HG02571 (cell line): ENCODE measurements around the gene RPL4.
"Not testable (repeated sequence)": the region's sequence is repeated elsewhere in the genome, so short reads cannot be mapped to it uniquely, and the experiment has no call there.

Experiments
- ATAC-seq: cut with Tn5 transposase; IDR thresholded peaks from one replicate; pipeline ENCODE4 v1.9.1; 2021; ENCODE audit warnings: mild to moderate bottlenecking, moderate library complexity; ENCODE audit not compliant: unreplicated experiment

Gene RPL4

DNA sequence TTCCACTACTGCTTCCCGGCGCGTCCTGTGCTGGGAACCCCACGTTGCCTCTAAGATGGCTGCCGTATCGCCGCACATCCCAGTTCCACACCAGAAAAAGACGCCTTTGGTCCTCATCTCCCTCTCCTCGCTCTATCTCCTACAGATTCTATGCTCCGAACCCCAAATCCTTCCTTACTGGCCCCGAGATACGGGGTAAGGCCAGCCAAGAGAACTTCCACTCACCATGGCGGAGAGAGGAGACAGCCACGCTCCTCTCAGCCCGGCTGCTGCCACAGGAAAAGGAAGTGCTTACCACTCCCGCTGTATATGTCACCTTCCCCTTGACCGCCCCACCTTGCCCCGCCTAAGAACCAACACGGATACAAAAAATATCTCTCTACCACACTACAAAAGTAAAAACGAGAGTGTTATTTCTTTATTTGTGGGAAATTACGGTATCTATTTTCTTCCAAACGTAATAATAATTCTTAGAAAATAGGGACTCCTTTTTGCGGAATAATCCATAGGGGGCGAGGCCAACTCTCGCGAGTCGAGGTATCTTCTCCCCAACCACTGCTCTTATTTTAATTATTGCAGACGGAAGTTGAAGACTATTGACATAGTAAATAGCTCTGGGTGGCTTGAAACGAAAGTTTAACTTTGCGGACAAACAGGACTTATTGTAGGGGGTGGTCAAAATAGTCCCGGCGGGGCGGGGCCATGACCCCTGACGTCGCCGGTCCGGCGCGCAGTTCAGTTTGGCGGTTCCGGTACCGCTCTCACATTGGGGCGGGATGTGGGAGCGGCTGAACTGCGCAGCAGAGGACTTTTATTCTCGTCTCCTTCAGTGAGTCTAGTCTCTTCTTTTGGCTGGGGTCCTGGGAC lies at the start of gene RPL4, which contains the start of gene ZWILCH:
TSS of gene RPL4 (minus strand) at position 293 of the 867 bp plus-strand sequence. CDS start at position 228, 65 bp downstream.
TSS of gene ZWILCH (plus strand) at position 764 of the 867 bp plus-strand sequence. CDS start at position 777, 13 bp downstream.
- peak; percentile 80 for ATAC-seq

DNA sequence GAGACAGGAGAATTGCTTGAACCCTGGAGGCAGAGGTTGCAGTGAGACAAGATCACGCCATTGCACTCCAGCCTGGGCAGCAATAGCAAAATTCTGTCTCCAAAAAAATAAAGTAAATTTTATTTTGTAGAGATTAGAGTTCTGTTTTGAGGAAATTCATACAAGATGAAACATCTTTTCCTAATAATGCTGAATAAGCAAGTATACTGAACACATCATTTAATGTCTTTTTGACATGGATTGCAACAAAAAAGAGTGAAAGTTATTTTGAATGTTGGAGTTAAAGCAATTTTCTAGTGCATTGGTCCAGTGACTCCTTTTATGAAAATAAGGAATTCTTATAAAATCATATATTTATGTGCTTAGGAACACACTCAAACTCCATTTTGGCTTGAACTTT lies 40.6 kb upstream of the RPL4 start:
- ATAC-seq = no peak

DNA sequence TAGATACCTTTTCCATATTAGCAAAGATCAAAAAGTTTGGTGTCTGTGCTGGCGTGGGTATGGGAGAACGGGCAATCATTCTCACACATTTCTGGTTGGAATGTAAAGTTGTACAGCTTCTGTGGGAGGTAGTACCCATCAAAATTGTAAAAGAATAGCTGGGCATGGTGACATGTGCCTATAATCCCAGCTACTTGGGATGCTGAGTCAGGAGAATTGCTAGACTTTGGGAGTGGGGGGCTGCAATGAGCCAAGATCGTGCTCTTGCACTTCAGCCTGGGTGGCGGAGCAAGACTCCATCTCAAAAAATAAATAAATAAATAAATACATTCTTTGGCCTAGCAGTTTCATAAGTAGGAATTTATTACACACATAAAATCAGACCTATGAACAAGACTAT lies 38.2 kb upstream of the RPL4 start:
- no peak for ATAC-seq

DNA sequence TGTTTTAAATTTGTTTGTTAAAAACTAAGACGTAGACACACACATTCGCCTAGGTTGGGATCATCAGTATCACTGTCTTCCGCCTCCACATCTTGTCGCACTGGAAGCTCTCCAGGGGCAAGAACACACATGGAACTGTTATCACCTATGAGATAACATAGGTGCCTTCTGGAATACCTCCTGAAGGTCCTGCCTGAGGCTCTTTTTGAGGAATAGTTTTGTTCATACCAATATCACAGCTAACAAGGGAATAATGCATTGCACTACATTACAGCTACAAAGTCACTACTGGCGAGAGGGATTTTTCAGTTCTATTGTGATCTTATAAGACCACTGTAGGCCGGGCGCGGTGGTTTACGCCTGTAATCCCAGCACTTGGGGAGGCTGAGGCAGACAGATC lies 30.4 kb upstream of the RPL4 start:
- ATAC-seq = no peak

DNA sequence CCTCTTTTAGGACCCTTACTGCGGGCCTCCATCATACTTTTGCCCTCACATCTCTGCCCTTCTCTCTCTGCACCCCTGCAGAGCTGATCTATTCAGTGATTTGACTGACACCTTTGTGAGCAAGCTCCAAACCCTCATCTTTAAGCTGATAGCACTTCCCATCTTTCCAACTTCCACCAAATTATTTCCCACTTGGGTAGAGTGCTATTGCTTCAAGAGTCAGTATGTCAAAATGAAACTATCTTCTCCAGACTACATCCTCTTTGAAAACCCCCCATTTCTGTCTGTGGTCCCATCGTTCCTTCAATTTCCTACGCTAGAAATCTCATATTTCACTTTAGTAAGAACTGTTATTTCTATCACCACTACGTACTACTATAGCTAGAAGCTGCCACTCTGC lies 20.2 kb upstream of the RPL4 start:
- ATAC-seq = no peak

DNA sequence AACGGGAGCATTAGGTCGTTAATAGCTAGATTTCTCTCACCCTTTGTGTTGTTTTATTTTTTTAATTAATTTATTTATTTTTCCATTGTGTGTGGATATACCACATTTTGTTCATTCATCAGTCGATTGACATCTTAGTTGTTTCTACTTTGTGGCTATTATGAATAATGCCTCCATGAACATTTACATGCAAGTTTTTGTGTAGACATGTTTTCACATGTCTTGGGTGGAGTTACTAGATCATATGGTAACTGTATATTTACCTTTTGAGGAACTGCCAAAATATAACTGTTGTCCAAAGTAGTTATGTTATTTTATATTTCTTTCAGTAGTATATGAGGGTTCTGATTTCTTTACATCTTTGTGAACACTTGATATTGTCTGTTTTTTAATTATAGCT lies 19.3 kb upstream of the RPL4 start:
- ATAC-seq = no peak

DNA sequence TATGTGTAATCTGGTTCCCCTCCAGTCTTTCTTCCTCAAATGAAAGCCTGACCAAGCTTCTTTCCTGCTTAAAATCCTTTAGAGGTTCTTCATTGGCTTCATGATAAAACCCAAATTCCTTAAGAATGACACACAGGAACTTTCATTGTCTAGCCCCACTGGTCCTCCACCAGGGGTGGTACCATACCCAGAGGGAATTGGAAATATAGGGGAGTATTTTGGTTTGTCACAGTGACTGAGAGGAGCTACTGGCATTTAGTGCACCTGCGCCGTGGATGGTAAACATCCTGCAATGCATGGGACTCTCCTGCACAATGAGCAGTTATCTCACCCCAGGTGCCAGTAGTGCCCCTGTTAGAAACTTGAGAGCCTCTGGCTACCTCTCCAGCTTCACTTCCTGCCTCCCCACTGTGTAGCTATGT lies 11.3 kb upstream of the RPL4 start:
- ATAC-seq = no peak

DNA sequence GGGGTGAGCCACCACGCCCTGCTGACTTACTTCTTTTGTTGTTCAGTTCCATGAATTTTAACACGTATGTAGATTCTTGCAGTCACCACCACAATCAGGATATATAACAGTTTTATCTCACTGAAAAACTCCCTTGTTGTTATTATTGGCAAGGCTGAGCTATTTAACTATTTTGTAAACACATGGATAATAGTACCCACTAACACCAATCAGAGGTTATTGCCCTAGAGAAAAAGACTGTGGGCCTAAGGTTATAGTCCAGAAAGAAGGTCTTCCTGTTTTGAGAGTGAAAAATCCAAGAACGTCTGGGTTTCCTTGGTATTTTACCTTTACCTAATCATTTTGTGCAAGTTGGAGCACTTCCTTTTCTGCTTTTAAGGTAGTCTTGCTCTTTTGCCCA lies 9.9 kb upstream of the RPL4 start:
- no peak for ATAC-seq

DNA sequence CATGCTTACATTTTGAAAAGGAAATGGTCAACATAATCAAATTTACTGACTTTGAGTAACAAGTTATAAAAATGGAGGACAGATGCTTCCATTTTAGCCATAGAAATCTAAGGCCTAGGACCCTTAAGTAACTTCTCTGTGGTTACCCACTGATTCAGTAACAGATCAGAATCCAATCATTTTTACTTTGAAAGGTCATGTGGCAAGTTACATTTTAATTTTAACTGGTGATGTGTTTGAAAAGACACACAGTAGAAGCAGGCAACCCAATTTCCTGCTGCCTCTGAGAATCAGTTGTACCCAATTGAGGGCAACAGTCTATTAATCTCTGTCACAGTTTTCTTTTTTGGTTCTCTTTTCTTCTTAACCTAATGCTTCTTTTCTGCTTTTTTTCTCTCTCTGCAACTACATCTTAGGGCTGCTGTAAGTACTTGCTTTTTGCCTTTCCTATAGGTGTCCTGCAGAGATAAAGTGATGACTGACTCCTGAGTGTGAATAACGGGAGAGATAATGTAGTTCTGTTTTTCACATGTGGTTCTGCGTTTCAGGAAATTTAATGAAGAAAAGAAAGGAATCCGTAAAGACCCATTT lies 3.7 kb upstream of the RPL4 start:
- ATAC-seq = no peak

DNA sequence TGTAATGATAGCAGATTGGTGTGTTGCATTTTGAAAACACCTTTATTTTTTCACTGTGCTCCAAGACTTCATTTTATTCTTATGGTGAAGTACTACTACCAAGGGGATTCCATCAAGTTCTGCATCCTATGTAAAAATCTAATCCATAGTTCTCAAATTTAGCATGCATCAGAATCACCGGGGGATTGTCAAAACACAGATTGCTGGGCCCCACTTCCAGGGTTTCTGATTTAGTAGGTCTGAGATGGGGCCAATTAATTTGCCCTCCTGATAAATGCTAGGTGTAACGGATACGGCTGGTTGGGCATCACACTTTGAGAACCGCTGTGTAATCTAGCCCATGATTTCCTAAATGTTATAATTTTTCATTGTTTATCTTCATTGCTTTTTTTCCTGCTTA lies 1.2 kb upstream of the RPL4 start:
- no peak for ATAC-seq

DNA sequence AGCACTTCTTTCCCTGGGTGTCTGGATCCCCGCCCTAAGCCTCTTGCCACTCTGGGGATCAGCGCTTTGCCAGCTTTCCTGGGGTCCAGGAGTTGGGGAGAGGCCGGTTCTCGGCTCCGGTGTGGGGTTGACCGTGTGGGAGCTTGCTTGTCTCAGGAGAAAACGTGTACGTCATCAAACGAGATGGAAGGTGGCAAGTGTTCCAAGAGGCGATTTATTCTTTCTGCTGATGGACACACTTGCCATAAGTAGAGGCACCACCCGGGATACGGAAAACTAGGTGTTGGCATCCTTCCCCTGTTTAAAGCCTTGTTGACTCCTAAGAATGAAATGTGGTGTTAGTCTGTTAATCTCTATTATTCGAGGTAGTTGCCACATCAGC lies 766 bp upstream of the RPL4 start:
- no peak for ATAC-seq

DNA sequence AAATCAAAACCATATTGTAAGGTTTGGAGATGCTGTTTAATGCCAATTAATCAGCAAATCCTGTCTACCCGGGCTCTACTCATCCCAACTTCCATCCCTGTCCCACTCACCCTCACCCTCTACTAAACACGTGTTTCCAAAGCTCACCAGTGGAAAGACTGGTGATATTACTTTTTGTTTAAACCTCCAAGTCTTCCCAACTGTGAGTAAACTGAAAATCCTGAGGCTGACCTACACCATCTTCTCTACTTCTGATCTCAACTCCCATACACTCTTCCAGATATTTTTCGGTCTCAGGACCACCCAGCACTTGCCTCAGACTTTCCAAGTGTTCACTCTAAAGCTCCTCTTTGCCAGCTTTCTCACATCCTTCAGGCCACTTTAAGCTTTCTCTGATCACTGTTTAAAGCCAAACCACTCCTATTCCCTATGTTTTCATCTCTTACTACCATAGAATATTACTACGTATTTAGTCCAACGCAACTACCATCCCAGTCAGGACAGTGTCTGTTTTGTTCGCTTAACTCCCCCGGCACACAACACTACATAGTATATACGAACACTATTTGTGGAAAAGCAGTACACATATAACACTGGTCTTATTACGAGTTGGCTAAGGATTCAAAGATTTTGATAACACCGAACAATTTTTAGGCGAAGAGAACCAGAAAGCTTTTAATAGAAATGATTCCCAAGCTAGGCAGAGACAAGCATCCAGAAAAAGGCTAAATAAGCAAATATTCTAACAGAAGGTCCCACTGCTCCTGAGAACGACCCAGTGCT lies 684 bp downstream of the RPL4 start:
- ATAC-seq = no peak

DNA sequence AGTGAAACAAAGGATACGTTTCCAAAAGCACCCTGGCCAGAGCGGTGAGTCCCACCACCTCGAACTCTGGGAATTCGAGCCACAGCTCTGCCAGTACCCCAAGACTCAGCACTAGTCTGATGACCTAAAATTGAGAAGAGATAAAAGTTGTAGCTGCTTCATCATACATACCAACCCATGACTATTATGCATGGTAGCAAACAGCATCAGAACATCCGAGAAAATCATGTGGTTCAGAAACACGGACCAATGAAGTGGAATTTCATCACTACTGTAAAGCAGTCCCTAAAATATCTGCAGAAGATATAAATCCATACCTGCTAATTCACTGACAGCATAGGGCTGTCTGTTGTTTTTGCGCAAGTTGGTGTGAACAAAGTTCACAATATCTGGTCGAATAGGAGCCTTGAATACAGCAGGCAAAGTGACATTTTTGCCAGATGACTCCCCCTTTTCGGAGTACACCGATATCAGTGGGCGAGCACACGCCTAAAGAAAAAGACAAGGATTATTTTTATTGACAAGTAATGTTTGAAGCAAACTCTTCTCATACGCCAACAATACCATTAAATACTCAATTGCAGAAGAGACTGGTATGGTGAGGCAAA lies 1.5 kb downstream of the RPL4 start:
- ATAC-seq = not testable (repeated sequence)

DNA sequence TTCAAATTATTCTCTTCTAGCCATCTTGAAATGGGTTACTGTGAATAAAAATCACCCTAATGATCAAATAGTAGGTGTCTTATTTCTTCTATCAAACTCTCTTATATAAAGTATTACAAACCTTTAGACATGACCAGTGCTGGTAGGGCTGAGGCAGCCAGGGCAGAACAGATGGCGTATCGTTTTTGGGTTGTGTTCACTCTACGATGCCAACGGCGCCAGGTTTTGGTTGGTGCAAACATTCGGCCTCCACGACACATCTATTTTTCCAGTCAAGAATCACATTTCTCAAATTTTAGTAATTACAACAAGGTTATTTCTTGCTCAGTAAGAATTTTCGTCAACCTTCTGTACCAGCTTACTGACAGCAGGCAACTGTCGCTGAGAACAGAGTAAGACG lies 2.2 kb downstream of the RPL4 start:
- no peak for ATAC-seq

DNA sequence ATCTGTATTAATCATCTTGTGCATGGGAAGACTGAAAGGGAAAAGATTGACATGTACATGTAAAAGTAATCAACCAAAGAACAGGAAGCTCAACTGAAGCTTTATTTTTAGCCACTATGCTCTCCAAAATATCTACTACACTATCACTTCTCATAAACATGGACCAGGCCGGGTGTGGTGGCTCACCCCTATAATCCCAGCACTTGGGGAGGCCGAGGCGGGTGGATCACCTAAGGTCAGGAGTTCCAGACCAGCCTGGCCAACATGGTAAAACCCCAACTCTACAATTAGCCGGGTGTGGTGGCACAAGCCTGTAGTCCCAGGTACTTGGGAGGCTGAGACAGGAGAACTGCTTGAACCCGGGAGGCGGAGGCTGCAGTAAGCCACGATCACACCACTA lies 4.3 kb downstream of the RPL4 start:
- not testable (repeated sequence) for ATAC-seq

DNA sequence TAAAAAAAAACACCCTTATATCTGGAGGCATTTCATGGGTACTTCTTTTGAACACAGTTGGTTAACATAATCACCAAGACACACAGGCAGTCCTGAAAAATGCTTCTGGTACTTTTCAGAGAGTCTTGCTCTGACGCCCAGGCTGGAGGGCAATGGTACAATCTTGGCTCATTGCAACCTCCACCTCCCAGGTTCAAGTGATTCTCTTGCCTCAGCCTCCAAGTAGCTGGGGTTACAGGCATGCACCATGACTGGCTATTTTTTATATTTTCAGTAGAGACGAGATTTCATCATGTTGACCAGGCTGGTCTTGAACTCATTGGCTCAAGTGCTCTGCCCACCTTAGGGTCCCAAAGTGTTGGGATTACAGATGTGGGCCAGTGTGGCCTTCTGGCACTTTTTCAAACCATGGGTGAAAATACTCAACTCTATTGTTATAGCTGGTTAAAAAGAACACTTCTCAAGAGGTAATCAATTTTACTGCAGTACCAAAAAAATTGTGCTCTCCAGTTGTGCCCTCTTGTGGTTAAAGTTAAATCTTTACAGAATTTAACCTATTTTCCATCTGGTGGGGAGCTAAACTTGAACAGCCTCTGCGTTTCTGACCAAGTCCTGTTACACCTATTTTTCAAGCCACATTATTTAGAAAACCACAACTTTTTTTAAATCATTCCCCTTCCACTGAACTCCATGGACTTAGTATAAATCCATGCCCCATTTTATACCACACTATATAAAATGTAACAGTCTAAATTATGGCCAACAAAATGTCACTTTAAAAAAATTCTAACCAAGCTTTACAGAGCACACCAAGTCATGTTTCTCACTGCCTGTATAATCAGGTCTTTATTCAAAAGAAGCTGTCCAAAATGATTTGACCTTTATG lies 5.9 kb downstream of the RPL4 start:
- ATAC-seq = no peak

DNA sequence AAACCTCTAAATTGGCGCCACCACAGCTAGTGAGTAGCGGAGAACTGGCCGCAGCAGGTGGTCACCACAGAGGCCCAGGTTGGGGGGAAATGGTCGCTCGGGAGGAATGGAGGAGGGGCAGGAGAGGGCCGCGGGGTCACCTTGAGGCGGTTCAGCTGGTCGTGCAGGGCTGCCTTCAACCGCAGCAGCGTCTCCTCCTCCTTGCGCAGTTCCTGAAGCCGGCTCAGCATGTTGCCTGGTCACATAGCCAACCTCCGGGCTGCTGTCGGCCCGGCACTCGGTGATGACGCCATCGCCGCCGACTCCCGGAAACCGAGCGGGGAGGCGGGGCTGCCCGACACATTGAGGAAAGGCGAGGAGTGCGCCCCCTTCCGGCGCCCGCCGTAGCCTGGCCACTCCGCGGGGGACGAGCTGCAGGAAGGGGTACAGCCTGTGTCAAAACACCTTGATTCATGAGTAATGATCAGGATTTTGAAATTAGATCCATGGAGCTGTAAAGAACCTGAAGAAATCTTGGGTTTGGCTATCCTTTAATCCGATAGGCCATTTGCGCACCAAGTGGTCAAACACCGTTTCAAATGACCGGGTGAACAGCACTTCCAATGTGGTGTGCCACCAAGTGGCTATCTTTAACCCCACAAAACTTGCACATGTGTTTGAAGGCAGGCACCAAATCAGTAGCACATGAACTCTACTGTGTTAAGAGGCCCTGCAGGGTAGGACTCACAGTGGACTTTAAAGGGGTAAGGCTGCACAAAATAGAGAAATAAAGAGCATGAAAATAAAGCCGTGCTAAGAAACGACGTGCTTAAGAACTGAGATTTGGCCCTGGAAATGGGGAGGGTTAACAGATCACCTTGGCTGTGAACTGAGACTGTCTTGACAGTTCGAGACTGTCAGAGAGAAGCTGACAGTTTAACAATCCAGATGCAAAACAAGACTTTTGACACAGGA lies 6.9 kb downstream of the RPL4 start, which contains the start of gene SNAPC5:
TSS of gene SNAPC5 (minus strand) at position 261 of the 954 bp plus-strand sequence. CDS start at position 230, 31 bp downstream.
- peak; percentile 89 for ATAC-seq

DNA sequence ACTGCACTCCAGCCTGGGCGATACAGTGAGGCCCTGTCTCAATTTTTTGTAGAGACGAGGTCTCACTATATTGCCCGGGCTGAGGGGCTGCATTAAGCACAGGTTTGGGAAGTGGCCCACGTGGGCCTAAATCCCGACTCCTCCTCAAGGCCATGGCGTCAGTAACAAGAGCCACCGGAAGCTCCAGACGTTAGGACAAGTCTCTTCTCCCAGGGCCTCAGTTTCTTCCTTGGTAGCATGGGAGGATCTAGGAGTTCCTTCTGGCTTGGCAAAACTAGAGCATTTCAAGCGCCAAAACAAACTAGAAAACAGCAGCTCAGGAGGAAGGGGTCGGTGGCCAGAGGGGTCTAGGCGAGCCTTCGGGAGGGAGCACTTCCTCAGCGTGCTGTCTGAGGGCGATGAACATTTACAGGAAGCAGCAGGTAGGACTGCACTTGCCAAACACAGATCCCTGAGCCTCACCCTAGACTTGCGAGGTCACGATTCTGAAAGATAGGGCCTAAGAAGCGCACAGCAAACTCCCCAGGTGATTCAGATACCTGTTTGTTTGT lies 7.6 kb downstream of the RPL4 start:
- ATAC-seq = peak; percentile 10

DNA sequence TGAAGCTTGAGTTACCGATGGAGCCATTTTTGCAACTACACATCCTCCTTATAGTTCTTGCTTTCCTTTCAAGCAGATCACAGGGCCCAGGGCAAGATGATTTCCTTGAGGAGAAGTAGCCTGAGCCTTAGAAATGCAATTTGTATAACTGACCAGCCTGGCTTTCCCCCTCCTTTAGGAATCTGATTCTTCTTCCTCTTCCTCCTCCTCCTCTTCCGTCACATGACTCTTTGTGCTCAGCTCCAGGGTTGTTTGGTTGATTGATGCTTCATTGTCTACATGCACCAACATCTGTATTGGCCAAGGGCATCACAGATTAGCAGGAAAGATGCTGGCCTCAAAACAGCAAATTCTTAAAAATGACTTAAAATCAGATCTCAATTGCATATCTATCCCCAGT lies 10.4 kb downstream of the RPL4 start:
- no peak for ATAC-seq
